ENCODE measurements around the gene NLE1.
A peak's percentile ranks its signal among the peaks of the same experiment; 100 is the strongest.

NLE1 gene

GRCh38 chr17:35144840-35145239 is 2.7 kb upstream of the NLE1 start:
- DNase-seq (ENCODE audit: low read depth), result no peak
- no peak for TF ChIP-seq CTCF (IDR thresholded peaks at IDR 0.05; ENCODE audit: control insufficient read depth, extremely low read depth, insufficient read depth)
- no peak overlapping the region for H3K4me3 ChIP-seq (ENCODE audit: low read depth, low read length)

- H3K4me3 ChIP-seq (ENCODE audit: low read depth, low read length), result peak overlapping the region; percentile 98; the same call in 1 of the 2 replicates
- no peak for TF ChIP-seq CTCF (IDR thresholded peaks at IDR 0.05; ENCODE audit: control insufficient read depth, extremely low read depth, insufficient read depth)
- DNase-seq (ENCODE audit: low read depth), result no peak
Measured at GRCh38 chr17:35142467-35142796, 329 bp upstream of the NLE1 start.

- TF ChIP-seq CTCF (IDR thresholded peaks at IDR 0.05; ENCODE audit: control insufficient read depth, extremely low read depth, insufficient read depth), result no peak
- no peak for DNase-seq (ENCODE audit: low read depth)
- H3K4me3 ChIP-seq (ENCODE audit: low read depth, low read length), result no peak overlapping the region
Measured at GRCh38 chr17:35138218-35138617, 3.9 kb downstream of the NLE1 start.

GRCh38 chr17:35135322-35135721 is 6.8 kb downstream of the NLE1 start:
- DNase-seq (ENCODE audit: low read depth), result no peak
- no peak overlapping the region for H3K4me3 ChIP-seq (ENCODE audit: low read depth, low read length)
- TF ChIP-seq CTCF (IDR thresholded peaks at IDR 0.05; ENCODE audit: control insufficient read depth, extremely low read depth, insufficient read depth), result no peak

GRCh38 chr17:35132816-35133550 is 9.1 kb downstream of the NLE1 start:
- DNase-seq (ENCODE audit: low read depth), result no peak
- TF ChIP-seq CTCF (IDR thresholded peaks at IDR 0.05; ENCODE audit: control insufficient read depth, extremely low read depth, insufficient read depth), result no peak

GRCh38 chr17:35132099-35132498 is 10.0 kb downstream of the NLE1 start:
- no peak for TF ChIP-seq CTCF (IDR thresholded peaks at IDR 0.05; ENCODE audit: control insufficient read depth, extremely low read depth, insufficient read depth)
- no peak overlapping the region for H3K4me3 ChIP-seq (ENCODE audit: low read depth, low read length)
- DNase-seq (ENCODE audit: low read depth), result no peak

More at GRCh38 chr17:35132816-35133550, 9.1 kb downstream of the NLE1 start:
- no peak overlapping the region for H3K4me3 ChIP-seq (ENCODE audit: low read depth, low read length)

- no peak overlapping the region for H3K4me3 ChIP-seq (ENCODE audit: low read depth, low read length)
- DNase-seq (ENCODE audit: low read depth), result no peak
- TF ChIP-seq CTCF (IDR thresholded peaks at IDR 0.05; ENCODE audit: control insufficient read depth, extremely low read depth, insufficient read depth), result no peak
Measured at GRCh38 chr17:35130392-35130791, 11.7 kb downstream of the NLE1 start.
